Measurements from ENCODE around the gene TYRO3.

The TYRO3 gene

DNA sequence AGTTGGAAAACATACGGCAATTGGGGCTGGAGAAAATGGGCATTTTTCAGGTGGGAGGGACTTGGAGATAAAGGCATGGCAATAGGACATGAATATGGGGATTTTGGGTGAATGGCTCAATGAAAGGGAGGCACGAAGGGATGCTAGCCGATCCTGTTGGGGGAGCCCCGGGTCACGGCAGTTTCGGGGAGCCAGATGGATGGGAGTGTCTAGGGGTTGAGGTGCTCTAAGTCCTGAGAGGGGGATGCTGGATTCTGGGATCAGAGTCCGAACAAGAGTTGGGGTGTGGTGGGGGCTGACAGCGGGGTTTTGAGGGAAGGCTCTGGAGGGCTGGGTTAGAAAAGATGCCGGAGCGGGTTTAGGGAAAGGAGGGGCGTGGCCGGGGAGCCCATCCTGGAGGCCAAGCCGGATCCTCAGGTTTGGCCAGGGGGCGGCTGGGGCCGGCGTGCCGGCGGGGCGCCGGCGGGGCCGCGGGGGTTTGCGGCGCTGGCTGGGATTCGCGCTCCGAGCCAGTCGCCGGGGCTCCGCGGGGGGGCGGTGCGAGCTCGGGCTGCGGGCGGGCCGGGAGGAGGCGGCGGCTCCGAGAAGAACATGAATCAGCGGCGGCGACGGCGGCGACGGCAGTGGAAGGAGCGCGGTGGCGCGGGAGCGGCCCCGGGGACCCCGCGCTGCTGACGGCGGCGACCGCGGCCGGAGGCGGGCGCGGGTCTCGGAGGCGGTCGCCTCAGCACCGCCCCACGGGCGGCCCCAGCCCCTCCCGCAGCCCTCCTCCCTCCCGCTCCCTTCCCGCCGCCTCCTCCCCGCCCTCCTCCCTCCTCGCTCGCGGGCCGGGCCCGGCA, at the start of gene TYRO3:
TSS of gene TYRO3 (plus strand) at position 813 of the 839 bp plus-strand sequence. CDS start 46 bp downstream, outside the sequence.
- DNase-seq, result peak; percentile 82

DNA sequence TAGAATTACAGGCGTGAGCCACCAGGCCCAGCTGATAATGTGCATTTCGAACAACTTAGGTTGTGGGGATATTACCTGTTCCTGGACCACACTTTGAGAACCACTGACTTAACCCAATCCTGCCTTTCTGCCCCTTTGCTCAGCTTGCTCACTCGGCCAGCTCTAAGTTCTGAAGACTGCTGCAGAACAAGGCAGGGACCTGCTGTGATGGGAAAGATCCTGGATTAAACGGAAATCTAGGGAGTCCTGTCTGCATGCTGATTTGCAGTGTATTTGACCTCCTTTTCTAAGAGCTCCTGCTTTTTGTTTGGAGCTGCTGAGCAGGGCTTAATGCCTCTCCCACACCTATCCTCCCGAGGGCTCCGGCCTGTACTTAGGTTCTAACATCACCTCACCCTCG, 48.3 kb upstream of the TYRO3 start:
- no peak for DNase-seq

DNA sequence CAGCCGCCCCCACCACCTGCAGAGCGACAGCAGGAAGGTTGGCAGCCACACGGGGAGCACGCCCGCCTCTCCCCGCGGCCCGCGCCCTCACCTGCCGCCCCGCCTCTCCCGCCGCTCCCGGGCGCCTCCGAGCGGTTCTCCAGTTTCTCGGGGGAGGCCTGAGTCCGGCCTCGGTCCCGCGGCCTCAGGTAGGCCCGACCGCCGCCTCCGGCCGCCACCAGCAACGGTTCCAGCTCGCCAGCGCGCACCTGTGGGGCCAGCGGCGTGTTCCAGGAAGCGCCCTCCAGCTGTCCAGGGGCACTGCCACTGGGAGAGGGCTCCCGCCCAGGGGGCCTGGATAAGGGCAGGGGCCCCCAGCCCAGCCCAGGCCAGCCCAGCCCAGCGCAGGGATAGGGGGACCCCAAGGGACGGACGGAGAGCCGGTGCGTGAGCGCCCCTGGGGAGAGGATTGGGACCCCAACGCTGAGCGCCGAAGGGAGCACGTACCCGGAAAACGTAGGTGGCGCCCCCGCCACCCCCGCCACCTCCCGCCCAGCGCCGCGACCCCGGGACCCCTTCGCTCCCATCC, 47.6 kb upstream of the TYRO3 start:
- no peak for DNase-seq

DNA sequence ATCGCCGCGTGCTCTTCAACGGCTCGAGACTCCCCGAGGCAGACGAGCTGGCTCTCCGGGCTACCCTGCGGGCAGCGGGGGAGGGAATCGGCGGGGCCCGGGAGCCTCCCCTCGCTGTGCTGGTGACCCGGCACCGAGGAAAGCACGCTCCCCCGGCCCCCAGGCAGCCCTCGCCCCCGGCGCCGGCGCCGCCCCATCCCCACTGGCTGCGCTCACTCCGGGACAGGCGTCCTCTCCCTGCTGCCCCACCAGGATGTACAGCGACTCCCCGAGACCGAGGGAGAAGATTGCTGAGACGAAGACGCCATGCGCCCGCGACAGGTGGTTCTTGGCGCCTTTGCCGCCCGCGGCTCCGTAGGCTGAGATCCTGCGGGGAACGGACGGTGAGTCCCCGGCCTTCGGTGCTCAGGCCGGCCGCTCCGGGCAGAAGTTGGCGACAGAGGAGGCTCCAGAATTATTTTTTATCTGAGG, 47.1 kb upstream of the TYRO3 start:
- DNase-seq, result peak; percentile 38

DNA sequence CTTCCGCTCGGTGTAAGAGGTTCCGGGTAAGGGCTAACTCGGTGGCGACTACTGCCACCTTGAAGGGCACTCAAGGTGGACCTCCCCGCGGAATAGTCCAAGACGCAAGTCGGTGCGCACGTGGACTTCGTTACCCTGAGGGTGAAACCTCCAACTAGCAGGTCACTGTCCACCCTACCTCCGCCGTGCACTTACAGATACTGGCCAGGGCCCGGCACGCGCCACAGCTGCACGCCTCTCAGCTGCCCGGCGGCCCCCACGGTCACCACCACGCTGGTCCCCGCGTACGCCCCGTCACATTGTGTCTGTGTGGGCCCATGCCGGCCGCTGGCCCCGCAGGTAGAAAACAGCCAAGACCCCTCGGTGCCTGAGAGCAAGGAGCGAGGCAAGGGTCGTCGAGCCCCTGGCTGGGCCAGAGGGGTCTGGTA, 46.5 kb upstream of the TYRO3 start:
- no peak for DNase-seq

DNA sequence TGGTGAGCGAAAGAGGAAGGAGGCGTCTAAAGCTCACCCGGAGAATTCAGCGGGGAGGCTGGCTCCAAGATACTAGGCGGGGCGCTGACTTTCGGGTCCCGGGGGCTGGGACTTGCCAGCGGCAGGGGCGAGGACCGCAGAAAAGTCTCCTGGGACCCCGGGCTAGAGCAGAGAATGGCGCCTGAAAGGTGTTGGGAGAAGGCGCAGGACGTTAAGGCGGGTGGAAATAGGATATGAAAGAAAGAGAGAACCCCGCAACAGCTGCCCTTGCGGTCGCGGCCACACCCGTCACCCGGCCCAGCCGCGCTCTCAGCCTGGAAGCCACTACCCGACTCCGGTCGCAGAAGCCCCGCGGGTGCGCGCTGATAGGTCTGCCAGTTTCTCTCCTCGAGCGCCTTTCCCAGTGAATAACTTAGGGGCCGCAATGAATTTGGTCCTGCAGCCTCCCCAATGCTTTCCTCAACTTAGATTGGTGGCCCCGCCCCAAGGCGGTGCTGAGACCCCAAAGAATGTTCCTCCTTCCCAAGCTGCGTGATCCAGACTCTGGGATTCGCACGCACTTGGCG, 46.0 kb upstream of the TYRO3 start:
- peak; percentile 45 for DNase-seq

DNA sequence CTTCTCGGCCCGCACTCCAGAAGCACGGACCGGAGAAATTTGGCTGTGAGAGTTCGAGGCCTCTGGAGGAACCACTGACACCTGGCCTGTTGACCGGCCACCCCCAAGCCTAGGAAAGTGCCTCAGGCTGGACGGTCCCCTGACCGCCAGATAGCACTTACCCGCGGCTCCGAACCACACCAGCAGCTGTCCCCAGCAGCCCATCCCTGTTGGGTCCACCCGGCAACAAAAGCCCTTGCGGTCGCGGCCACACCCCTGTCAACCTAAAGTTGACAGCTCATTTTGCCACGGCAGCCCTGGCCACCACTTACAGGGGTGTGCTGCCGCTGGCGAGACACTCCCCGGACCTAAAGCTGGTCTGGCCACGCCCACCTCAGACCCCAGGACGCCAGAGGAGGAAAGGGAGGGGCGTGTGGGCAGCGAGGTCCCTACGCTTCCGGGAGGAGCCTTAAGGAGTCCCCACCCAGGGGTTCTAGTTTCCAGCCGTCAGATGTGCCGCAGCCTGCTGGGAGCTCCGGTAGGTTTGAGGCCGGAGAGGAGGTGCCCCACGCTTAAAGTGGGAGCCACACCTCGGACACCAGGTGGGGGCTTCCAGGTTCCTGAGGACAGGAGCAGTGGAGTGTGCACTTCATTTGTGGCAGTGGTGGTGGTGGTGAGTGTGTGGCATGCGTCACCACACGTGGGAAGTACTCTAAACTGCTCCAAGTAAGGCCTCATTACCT, 45.3 kb upstream of the TYRO3 start, which contains the start of gene LTK:
TSS of gene LTK (minus strand) at position 322 of the 722 bp plus-strand sequence. CDS start at position 204, 118 bp downstream.
- DNase-seq, result peak; percentile 32

DNA sequence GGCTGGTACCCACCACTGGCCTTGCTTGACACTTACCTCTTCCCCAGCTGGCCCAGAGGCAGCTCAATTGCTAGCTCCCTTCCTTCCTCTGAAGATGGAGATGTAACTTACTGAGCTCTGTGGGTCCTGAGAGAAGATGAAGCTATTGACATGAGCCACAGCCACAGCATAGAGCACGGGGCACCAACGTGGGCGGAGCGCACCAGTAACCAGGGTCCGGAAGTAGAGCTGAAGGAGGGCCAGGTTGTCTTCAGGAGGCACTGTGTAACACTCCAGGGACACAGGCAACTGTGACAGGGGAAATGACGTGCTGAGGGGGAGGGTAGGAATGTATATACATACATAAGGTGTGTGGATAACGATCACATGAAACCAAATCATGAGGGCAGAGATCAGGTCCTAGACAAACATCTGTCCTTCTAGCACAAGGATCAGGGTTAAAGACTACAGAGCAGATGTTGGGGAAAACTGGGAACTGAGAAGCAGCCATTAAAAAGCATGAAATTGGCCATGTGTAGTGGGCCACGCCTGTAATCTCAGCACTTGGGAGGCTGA, 41.0 kb upstream of the TYRO3 start:
- no peak for DNase-seq

DNA sequence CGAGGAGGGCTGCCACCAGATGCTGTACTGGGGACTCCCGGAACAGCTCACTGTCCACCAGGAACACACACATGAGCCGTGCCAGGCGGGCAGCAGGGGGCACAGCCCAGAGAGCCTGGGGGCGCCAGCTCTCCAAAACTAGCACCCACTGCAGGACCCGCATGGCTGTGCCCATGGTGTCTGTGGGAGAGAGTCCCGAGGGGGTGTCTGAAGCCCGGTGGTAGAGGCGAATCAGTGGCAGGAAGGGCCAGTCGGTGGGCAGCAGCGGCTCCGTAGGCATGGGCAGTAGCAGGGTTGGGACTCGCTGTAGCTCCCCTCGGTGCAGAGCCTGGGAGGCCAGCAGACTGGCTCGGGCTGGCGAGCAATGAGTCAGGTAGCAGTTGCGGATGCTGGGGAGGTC, 38.4 kb upstream of the TYRO3 start:
- DNase-seq, result no peak

DNA sequence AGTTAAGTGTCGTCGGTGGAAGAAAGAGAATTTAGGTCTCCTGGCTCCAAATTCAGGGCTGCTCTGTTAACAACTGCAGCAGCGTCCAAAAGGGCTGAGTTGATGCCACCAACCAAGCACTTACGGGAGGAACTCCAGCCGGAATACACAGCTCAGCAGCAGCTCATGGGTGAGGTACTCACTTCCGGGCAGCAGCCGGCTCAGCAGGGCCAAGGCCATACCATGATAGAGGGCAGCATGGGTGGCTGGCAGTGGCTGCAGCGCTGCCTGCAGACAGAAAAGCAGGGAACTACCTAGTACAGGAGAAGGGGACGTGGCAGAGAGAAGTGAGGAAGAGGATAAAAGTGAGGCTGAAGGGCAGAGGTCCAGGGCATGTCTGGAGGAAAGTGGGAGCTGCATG, 37.4 kb upstream of the TYRO3 start:
- DNase-seq, result no peak

DNA sequence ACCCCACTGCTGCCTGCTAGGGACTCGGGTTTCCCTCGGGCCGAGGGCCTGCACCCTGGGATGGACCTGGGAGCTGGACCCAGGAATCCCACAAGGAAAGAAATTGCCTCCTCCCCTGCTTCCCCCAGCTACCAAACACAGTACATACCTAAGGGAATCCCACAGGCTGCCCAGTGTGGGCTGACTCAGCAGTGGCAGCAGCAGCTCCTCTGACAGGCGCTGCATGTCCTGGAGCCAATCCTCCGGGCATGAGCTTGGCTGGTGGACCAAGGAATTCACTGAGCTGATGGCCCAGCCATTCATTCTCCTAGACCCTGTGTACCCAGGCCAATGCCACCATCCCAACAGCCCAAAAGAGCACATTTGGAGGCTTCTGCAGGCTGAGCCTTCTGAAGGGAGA, 35.9 kb upstream of the TYRO3 start:
- no peak for DNase-seq

DNA sequence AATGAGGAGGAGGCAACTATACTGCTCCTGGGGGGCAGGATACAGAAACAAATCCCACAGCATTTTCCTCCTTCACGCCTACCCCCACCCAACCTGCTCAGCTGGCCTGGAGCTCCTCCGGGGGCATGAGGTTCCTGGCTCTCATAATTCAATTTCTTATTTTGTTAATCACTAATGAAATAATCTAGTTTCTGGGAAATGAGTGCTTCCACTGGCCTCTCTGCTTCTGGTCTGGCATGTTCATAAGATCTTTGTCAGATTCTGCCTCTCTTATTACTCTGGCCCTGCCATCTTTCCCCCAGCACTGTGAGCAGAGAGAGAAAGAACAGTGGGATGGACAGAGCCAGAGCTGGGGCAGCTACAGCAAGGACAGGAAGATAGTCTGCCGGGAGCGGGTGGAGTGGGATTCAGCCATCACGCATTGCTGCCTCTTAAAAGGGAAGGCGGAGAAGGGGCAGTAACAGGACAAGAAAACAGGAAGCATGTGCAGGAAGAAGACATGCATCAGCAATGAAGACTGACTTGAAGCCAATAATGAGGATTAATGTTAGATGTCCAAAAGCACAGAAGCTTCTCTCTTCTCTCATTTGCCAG, 28.6 kb upstream of the TYRO3 start:
- DNase-seq, result no peak

DNA sequence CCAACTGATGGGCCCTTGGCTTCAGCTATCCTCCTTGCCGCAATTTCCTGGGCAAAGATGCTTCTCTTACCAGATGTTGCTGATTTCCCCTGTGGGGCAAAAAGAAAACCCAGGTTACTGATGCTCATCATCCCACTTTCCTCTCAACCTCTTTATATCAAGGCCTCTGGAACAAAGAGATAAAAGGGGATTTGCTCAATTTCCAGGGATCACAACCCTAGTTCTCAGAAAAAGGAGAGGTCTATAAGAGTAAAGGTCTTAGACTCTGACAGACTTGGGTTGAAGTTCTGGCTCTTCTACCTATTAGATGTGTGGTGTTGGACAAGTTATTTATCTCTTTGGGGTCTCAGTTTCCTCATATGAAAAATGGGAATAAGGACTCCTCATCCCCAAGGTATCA, 23.5 kb upstream of the TYRO3 start:
- DNase-seq, result no peak

DNA sequence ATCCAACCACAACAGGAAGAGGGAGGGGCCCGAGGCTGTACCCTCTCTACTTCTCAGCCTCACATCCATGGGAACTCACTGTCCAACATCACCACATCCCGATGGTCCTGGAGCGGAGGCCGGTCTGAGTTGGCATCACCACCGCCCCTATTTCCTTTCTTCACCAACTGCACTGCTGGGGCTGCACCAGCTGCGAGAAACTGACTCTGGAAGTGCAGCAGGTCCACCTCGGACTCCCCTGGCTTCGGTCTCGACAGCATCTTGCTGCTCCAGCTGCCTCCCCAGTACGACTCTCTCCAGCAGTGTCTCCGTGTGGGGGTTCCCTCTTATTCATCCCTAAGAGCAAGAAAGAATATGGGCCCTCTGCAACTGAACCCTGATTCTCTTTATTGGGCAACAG, 22.1 kb upstream of the TYRO3 start:
- DNase-seq, result no peak

DNA sequence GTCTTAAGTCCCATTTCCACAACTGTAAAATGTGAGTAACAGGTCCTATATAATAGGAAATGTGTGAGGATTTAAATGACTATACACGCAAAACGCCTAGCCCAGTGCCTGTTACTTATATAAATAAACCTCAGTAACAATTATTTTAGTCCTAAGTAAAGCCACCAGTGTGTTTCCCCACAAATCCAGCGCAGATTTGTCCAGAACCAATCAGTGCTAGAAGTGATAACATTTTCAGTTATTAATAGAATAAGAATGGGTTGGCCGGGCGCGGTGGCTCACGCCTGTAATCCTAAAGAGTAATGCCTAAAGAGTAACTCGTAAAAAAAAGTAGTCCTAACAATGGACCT, 15.5 kb upstream of the TYRO3 start:
- DNase-seq, result no peak

DNA sequence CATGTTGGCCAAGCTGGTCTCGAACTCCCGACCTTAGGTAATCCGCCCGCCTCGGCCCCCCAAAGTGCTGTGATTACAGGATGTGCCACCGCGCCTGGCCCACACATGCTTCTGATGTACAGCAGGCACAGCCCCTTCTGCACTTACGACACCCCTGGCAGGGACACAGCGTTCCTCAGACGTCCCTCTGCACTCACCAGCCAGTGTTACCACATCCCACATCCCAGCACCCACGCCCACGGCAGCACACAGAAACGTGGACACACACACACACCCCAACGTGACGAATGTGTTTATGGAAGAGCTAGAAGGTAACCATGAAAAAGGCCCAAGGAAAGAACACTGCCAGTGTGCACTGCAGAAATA, 14.4 kb upstream of the TYRO3 start:
- DNase-seq, result peak; percentile 27

DNA sequence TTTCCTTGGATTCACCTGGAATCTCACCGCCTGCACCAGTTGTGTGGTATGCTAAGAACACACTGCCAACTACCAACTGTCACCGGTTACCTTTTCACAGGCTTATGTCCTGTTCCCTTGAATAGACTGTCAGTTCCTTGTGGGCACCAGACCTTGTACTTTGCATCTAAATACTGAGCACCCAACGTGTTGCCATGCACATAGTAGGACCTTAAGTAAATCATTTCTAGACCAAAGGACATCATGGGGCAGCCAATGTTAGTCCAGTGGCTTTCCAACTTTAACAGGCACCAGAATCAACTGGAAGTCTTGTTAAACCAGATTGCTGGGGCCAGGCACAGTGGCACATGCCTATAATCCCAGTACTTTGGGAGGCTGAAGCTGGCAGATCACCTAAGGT, 13.8 kb upstream of the TYRO3 start:
- no peak for DNase-seq

DNA sequence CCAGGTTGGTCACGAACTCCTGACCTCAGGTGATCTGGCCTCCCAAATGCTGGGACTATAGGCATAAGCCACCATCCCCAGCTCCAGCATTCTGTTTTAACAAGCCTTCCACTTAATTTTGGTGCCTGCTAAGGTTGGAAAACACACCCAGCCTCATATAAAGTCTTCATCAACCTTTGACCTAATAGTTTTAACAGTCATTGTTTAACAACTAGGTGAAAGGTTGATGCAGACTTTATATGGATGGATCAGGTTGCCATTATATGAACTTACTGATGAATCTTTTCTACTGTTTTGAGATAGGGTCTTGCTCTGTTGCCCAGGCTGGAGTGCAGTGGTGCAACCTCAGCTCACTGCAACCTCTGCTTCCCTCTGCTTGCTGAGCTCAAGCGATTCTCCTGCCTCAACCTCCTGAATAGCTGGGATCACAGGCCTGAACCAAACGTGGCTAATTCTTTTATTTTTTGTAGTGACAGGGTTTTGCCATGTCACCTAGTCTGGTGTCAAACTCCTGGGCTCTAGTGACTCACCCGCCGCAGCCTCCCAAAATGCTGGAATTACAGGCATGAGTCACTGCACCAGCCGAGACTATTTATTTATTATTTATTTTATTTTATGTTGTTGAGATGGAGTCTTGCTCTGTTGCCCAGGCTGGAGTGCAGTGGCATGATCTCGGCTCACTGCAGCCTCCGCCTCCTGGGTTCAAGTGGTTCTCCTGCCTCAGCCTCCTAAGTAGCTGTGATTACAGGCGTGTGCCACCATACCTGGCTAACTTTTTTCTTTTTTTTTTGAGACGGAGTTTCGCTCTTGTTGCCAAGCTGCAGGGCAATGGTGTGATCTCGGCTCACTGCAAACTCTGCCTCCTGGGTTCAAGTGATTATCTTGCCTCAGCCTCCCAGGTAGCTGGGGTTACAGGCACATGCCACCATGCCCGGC, 11.9 kb upstream of the TYRO3 start:
- DNase-seq, result no peak

DNA sequence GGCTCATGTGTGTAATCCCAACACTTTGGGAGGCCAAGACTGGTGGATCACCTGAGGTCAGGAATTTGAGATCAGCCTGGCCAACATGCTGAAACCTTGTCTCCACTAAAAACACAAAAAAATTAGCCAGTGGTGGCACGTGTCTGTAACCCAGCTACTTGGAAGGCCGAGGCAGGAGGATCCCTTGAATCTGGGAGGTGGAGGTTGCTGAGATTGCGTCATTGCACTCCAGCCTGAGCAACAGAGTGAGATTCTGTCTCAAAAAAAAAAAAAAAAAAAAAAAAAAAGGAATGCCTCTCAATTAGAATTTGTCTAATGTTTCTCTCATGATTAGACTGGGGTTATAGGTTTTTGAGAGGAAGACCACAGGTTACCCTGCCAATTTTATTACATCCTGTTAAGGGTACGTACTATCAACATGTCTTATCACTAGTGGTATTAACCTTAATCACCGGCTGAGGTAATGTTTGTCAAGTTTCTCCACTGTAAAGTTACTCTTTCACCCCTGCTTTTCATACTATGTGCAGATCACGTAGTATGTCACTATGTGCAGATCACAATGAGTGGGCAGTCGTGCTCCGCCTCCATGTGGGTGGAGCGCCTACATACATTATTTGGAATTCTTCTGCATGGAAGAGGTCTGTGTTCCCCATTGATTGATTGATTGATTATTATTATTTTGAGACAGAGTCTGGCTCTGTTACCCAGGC, 8.8 kb upstream of the TYRO3 start:
- DNase-seq, result no peak

DNA sequence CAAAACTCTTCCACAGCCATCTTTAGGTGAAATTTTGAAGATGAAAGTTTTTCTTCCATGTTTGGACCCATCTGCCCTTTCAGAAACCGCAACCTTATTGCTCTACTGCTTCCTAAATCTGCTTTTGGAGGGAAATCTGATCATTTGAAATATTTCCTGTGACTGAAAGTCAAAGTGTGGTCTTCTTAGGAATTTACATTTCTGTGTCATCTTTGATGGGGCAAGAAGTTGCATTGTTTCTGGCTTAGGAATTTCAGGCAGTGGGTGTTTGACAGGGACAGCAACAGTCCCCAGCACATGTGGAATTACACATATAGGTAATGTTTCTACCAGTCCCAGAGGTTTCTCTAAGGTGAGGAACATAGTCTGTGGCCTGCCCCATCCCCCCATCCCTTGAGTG, 5.3 kb upstream of the TYRO3 start:
- no peak for DNase-seq

DNA sequence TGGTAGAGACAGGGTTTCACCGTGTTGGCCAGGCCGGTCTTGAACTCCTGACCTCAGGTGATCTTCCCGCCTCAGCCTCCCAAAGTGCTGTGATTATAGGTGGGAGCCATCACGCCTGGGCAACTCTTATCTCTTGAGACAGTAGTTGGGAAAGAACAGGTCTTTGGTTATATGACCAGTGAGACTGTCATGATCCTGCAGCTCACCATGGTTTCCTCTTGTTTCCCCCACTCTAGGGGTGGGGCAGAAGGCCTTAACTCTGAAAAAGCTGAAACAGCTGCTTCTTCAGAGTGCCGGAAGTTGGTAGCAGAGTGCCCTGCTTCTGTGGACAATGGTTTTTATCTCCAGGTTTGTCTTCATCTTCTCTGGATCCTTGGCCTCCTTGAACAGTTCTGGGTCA, 4.7 kb upstream of the TYRO3 start:
- DNase-seq, result no peak
